Measurements from ENCODE around the gene GLB1L.

The GLB1L gene

DNA sequence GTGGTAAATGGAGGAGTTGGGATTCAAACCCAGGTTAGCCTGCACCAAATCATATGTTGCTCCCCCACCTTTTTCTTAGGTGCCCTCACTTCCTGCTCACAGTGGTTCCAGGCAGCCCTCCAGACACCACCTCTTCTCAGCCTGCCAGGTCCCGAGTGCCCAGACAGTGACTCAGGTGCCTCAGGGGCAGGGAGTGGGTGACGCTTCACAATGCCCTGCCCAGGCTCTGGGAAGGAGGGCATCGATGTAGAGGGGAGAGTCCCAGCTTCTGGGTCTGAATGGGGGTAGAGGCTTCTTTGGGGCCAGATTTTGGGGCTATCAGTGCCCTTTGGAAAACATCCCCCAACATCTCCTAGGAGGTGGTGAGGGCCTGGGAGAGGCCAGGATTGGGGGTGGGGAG lies 28.7 kb upstream of the GLB1L start:
- TF ChIP-seq, protein P1, sequence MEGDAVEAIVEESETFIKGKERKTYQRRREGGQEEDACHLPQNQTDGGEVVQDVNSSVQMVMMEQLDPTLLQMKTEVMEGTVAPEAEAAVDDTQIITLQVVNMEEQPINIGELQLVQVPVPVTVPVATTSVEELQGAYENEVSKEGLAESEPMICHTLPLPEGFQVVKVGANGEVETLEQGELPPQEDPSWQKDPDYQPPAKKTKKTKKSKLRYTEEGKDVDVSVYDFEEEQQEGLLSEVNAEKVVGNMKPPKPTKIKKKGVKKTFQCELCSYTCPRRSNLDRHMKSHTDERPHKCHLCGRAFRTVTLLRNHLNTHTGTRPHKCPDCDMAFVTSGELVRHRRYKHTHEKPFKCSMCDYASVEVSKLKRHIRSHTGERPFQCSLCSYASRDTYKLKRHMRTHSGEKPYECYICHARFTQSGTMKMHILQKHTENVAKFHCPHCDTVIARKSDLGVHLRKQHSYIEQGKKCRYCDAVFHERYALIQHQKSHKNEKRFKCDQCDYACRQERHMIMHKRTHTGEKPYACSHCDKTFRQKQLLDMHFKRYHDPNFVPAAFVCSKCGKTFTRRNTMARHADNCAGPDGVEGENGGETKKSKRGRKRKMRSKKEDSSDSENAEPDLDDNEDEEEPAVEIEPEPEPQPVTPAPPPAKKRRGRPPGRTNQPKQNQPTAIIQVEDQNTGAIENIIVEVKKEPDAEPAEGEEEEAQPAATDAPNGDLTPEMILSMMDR (IDR thresholded peaks at IDR 0.05; ENCODE audit: insufficient read depth, low read depth, low read length, missing control alignments) = no peak
- no peak for DNase-seq (ENCODE audit: low read depth)
- H3K4me3 ChIP-seq (ENCODE audit: low read depth, low read length) = no peak overlapping the region

DNA sequence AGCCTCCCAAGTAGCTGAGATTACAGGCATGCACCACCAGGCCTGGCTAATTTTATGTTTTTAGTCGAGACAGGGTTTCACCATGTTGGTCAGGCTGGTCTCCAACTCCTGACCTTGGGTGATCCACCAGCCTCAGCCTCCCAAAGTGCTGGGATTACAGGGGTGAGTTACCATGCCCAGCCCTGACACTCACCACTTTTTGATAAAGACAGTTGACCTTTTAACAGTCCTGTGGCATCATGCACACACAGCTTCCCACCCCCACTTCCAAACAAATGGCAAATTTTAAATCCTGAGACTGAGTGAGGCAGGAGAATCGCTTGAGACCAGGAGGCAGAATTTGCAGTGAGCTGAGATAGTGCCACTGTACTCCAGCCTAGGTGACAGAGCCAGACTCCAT lies 27.8 kb upstream of the GLB1L start:
- TF ChIP-seq, protein P1 (IDR thresholded peaks at IDR 0.05; ENCODE audit: insufficient read depth, low read depth, low read length, missing control alignments) = no peak
- DNase-seq (ENCODE audit: low read depth) = no peak
- no peak overlapping the region for H3K4me3 ChIP-seq (ENCODE audit: low read depth, low read length)

DNA sequence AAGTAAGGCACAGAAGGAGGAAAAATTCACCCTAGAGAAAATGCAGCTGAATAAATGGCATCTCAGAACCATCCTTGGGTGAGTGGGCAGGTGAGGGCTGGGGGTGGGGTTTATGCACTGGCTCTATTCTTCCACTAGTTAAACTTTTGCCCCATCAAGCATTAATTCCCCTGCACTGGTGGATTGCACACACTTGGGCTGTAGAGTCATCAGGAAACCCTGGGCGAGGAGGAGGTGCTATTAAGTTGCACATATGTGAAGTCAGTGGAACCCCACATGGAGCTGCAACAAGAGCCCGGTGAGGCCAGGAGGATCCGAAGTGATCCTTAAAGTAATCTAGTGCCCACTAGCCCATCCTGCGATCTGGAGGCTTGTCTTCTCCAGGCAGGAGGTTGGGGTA lies 27.1 kb upstream of the GLB1L start:
- DNase-seq (ENCODE audit: low read depth) = no peak
- TF ChIP-seq, protein P1 (IDR thresholded peaks at IDR 0.05; ENCODE audit: insufficient read depth, low read depth, low read length, missing control alignments) = no peak

DNA sequence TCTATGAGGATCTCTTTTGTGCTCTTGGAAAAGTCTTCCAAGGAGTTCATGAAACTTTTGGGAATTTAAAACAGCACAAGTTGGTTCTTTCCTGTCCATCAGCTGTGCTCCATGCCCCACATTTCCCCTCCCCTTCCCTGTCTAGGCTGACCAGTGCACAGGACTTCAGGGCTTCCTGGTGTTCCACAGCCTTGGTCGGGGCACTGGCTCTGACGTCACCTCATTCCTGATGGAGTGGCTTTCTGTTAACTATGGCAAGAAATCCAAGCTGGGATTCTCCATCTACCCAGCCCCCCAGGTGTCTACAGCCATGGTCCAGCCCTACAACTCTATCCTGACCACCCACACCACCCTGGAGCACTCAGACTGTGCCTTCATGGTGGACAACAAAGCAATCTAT lies 25.8 kb upstream of the GLB1L start:
- H3K4me3 ChIP-seq (ENCODE audit: low read depth, low read length) = no peak overlapping the region
- TF ChIP-seq, protein P1 (IDR thresholded peaks at IDR 0.05; ENCODE audit: insufficient read depth, low read depth, low read length, missing control alignments) = no peak
- no peak for DNase-seq (ENCODE audit: low read depth)

More for the DNA sequence above, 27.1 kb upstream of the GLB1L start:
- no peak overlapping the region for H3K4me3 ChIP-seq (ENCODE audit: low read depth, low read length)

DNA sequence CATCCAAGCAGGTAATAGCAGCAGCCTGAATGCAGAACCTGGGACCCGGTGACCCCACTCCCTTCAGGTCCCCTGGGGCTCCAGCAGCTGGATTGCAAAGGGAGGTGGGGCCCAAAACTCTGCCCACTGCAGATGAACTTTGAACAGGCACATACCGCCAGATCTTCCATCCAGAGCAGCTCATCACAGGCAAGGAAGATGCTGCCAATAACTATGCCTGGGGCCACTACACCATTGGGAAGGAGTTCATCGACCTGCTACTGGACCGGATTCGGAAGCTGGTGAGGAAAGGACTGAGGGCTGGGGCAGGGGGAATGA lies 24.8 kb upstream of the GLB1L start:
- H3K4me3 ChIP-seq (ENCODE audit: low read depth, low read length) = no peak overlapping the region
- TF ChIP-seq, protein P1 (IDR thresholded peaks at IDR 0.05; ENCODE audit: insufficient read depth, low read depth, low read length, missing control alignments) = no peak
- DNase-seq (ENCODE audit: low read depth) = no peak

DNA sequence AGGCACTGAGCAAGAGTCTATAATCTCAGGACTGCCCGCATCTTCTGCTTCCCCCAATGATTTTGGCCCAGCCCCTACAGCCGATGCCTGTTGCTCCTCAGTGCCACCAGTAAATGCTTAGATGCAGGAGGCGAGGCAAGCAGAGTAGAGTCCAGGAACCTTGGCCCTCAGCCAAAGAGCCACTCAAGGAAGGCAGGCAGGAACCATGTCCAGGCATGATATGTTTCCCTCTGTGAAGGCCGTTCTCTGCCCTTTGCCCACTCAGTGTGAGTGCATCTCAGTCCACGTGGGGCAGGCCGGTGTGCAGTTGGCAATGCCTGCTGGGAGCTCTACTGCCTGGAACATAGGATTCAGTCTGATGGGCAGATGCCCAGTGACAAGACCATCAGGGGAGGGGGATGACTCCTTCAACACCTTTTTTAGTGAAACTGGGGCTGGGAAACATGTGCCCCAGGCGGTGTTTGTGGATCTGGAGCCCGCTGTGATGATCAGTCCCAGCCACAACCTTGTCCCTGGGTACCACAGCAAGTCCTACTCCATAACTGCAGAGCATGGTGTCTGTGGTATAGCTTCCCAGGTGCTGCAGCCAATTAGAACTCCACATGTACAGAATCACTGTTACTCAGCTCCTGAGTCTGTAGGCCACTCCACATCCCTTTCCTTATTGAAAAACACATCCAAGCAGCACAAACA lies 24.3 kb upstream of the GLB1L start:
- TF ChIP-seq, protein P1 (IDR thresholded peaks at IDR 0.05; ENCODE audit: insufficient read depth, low read depth, low read length, missing control alignments) = no peak
- no peak overlapping the region for H3K4me3 ChIP-seq (ENCODE audit: low read depth, low read length)
- no peak for DNase-seq (ENCODE audit: low read depth)

DNA sequence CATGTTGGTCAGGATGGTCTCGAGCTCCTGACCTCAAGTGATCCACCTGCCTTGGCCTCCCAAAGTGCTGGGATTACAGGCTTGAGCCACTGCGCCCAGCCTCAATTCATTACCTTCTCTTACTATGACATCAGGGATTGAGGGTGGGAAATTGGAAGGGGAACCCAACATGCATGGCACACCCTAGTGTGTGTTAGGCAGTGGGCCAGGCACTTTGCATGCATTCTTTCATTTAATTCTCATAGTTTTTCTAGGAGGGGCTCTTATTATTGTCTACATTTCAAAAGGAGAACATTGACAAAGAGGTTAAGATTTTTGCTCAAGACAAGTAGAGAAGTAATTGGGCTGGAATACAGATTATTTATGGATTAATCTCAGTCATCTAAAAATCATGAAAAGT lies 23.1 kb upstream of the GLB1L start:
- TF ChIP-seq, protein P1 (IDR thresholded peaks at IDR 0.05; ENCODE audit: insufficient read depth, low read depth, low read length, missing control alignments) = no peak
- no peak overlapping the region for H3K4me3 ChIP-seq (ENCODE audit: low read depth, low read length)
- no peak for DNase-seq (ENCODE audit: low read depth)

Measured in GM12865 (cell line).